ENCODE results near the gene PROZ. TPM values are rescaled to one million over a fixed set of nuclear protein-coding genes. Genes with fewer than 3 reads are reported as not detected.

PROZ gene
- polyA plus RNA-seq, 2 of the 4 experiments (the other 2 are of a cell fraction): not detected

GRCh38 chr13:113123226-113124201 lies 34.9 kb upstream of the PROZ start:
- TF ChIP-seq MYC (IDR thresholded peaks at IDR 0.05; ENCODE audit: borderline replicate concordance, low read length) (no peak), JUN (IDR thresholded peaks at IDR 0.05) (no peak), RAD21 (conservative IDR thresholded peaks at IDR 0.05 in 1 of 2, IDR thresholded peaks at IDR 0.05 in 1 of 2) (peak in 1 of 2 experiments; percentile 33; a peak in 1 of 5 replicates), SREBF2 (IDR thresholded peaks at IDR 0.05) (no peak)
- TF ChIP-seq, protein P1, sequence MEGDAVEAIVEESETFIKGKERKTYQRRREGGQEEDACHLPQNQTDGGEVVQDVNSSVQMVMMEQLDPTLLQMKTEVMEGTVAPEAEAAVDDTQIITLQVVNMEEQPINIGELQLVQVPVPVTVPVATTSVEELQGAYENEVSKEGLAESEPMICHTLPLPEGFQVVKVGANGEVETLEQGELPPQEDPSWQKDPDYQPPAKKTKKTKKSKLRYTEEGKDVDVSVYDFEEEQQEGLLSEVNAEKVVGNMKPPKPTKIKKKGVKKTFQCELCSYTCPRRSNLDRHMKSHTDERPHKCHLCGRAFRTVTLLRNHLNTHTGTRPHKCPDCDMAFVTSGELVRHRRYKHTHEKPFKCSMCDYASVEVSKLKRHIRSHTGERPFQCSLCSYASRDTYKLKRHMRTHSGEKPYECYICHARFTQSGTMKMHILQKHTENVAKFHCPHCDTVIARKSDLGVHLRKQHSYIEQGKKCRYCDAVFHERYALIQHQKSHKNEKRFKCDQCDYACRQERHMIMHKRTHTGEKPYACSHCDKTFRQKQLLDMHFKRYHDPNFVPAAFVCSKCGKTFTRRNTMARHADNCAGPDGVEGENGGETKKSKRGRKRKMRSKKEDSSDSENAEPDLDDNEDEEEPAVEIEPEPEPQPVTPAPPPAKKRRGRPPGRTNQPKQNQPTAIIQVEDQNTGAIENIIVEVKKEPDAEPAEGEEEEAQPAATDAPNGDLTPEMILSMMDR (IDR thresholded peaks at IDR 0.05): peak; percentile 11; the same call in 1 of the 3 replicates
- ChIA-PET CTCF (interaction anchor here (0.8 to 1.7 kb wide), 7 partner anchors 9 to 436 kb away, joined by 3 to 5 read pairs (median 3); no protein-coding TSS in a partner anchor), POLR2A (no interaction called here)
- H3K9me3 ChIP-seq: no peaks in the 10 kb centered on the region
- no peak overlapping the region for H3K4me3 ChIP-seq
- H3K4me1 ChIP-seq: no peaks in the 10 kb centered on the region
- DNase-seq (ENCODE audit: low read depth in 1 of 2, low spot score in 1 of 2): no peak
- peak; percentile 46 to 74; a peak in 3 of 6 replicates for ATAC-seq
- H3K27ac ChIP-seq: no peak overlapping the region
- no peak overlapping the region for H3K4me2 ChIP-seq
- 74% methylated on average over 23 of the region's 29 CpGs for WGBS (ENCODE audit: missing lambda C conversion rate)
- no peak for FAIRE-seq

DNA sequence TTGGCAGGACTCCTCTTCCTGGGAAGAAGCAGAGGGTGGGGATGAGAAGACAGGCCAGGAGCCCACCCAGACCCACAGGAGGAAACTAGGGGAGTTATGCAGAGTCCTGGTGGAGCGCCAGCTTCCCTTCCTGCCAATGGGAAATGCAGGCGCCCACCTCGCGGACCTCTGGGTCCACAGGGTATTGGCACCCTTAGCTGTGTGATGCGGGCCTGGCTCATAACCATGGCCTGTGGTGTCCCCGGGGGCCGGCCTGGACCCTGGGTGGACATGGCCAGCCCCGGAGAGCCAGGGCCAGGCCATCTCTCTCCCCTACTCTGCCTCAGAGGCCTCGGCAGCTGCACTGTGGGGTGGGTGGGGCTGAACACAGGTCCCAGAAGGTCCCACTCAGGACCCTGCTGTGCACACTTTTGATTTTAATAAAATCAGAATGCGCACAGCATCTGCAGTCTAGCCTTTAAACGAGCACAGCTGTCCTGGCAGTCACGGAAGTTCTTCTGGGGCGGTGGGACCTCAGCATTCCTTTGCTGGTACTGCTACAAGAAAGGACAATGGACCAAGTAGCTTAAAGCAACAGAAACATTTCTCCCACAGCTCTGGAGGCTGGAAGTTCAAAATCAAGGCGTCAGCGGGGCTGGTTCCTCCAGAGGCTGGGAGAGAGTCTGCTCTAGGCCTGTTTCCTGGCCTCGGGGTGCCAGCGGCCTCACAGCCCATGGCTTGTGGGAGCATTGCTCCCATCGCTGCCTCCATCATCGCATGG lies 34.1 kb upstream of the PROZ start:
- H3K4me1 ChIP-seq: no peaks in the 10 kb centered on the region
- WGBS (ENCODE audit: missing lambda C conversion rate): 75% methylated on average over 9 of the region's 19 CpGs
- CTCF ChIA-PET: interaction anchor here (0.8 to 1.7 kb wide), 5 partner anchors 8 to 181 kb away, joined by 3 to 5 read pairs (median 3); no protein-coding TSS in a partner anchor
- FAIRE-seq (no peak), DNase-seq (ENCODE audit: low read depth in 1 of 2, low spot score in 1 of 2) (no peak), ATAC-seq (no peak)
- H3K4me3 ChIP-seq: no peak overlapping the region
- H3K4me2 ChIP-seq: no peak overlapping the region
- no peak overlapping the region for H3K27ac ChIP-seq
- no peaks in the 10 kb centered on the region for H3K9me3 ChIP-seq
- POLR2A ChIA-PET: no interaction called here
- TF ChIP-seq RCOR1 (IDR thresholded peaks at IDR 0.05; ENCODE audit: low read depth, low read length): no peak
- no peak for TF ChIP-seq PHF8 (IDR thresholded peaks at IDR 0.05; ENCODE audit: borderline replicate concordance, low read depth)
- TF ChIP-seq RNF2 (IDR thresholded peaks at IDR 0.05; ENCODE audit: borderline replicate concordance, low read depth): no peak
- no peak for TF ChIP-seq PBX3 (IDR thresholded peaks at IDR 0.05)
- no peak for TF ChIP-seq JUNB (IDR thresholded peaks at IDR 0.05)
- TF ChIP-seq POLR2A (IDR thresholded peaks at IDR 0.05; ENCODE audit: low read length): no peak
- no peak for TF ChIP-seq NR3C1 (IDR thresholded peaks at IDR 0.05)
- no peak for TF ChIP-seq FOSL2 (IDR thresholded peaks at IDR 0.05)
- no peak for TF ChIP-seq FOSL2 (CRISPR knock-in tag; IDR thresholded peaks at IDR 0.05)
- no peak for TF ChIP-seq ZFP36 (IDR thresholded peaks at IDR 0.05; ENCODE audit: borderline replicate concordance, partially characterized antibody)
- TF ChIP-seq MYC (IDR thresholded peaks at IDR 0.05; ENCODE audit: borderline replicate concordance, low read length): no peak
- TF ChIP-seq CEBPB (IDR thresholded peaks at IDR 0.05): no peak
- no peak for TF ChIP-seq NFE2L2 (conservative IDR thresholded peaks at IDR 0.05; ENCODE audit: low read length)
- no peak for TF ChIP-seq ZSCAN20 (CRISPR knock-in tag; IDR thresholded peaks at IDR 0.05)
- no peak for TF ChIP-seq ZNF302 (CRISPR knock-in tag; IDR thresholded peaks at IDR 0.05)
- no peak for TF ChIP-seq ATOH8 (CRISPR knock-in tag; IDR thresholded peaks at IDR 0.05; ENCODE audit: low read depth)
- no peak for TF ChIP-seq FOSB (CRISPR knock-in tag; IDR thresholded peaks at IDR 0.05)
- no peak for TF ChIP-seq HES2 (IDR thresholded peaks at IDR 0.05)
- TF ChIP-seq KDM1A (IDR thresholded peaks at IDR 0.05; ENCODE audit: low read depth): no peak
